A549 (cell line): ENCODE results near the gene GTF3A. TPM values are rescaled to one million over a fixed set of nuclear protein-coding genes. Genes with fewer than 3 reads are reported as not detected.
A peak's percentile ranks its signal among the peaks of the same experiment; 100 is the strongest.

ENCODE experiments used
- ATAC-seq, 2 experiments: fragments of 200-7000 bp in 1 of 2; fragments of >200 bp in 1 of 2; cut with Nextera tagmentation in 1 of 2; cut with Tn5 transposase in 1 of 2; 3 replicates each; pipeline versions ENCODE4 v1.8.0 to v1.9.1; 2018 to 2020; ENCODE audit warnings: mild to moderate bottlenecking in 1 of 2, moderate library complexity in 1 of 2
- CTCF ChIA-PET: fragments of 300-600 bp; sonication (Branson Sonifier 250); formaldehyde crosslinking; extraction: SDS; loops from one replicate; lab custom pipeline; 2021; ENCODE audit warnings: antibody characterized with exemption, inconsistent platforms; lab: Yijun Ruan, JAX
- POLR2A ChIA-PET: fragments of 350-600 bp; formaldehyde crosslinking; extraction: SDS; loops from one replicate; lab custom pipeline; 2021; ENCODE audit warnings: antibody characterized with exemption, inconsistent platforms; lab: Yijun Ruan, JAX
- DNase-seq, 2 experiments: peaks; one replicate each; pipeline versions ENCODE4 v3.0.0 to v3.0.0-alpha.2; 2011 to 2016; ENCODE audit warnings: low read depth in 1 of 2, low spot score in 1 of 2
- FAIRE-seq: peaks from 2 replicates; lab custom pipeline; 2011; peaks lifted over from hg19 to GRCh38; lab: Jason Lieb, UNC
- H3K27ac ChIP-seq, 2 experiments: fragments of >200 bp; sonication (Bioruptor Twin); formaldehyde crosslinking; 3 replicates each; pipeline ENCODE4 v1.5.1; 2016 to 2017
- H3K4me1 ChIP-seq: fragments of >200 bp; sonication (Bioruptor Twin); formaldehyde crosslinking; 3 replicates; pipeline ENCODE4 v1.6.1; 2016
- H3K4me2 ChIP-seq: fragments of >200 bp; sonication (Bioruptor Twin); formaldehyde crosslinking; 3 replicates; pipeline ENCODE4 v1.6.1; 2016
- H3K4me3 ChIP-seq: fragments of >200 bp; sonication (Bioruptor Twin); formaldehyde crosslinking; 3 replicates; pipeline ENCODE4 v1.5.1; 2016
- H3K9me3 ChIP-seq: fragments of >200 bp; sonication (Bioruptor Twin); formaldehyde crosslinking; 3 replicates; pipeline ENCODE4 v1.6.1; 2016
- CBX8 ChIP-seq: fragments of 200-600 bp; sonication (generic); IDR thresholded peaks from 2 replicates; pipeline ENCODE4 v1.6.1; 2016
- EHMT2 ChIP-seq: fragments of 200-600 bp; sonication (generic); IDR thresholded peaks from 2 replicates; pipeline ENCODE4 v1.6.1; 2016; ENCODE audit warnings: antibody characterized with exemption, low read depth, mild to moderate bottlenecking, moderate library complexity
- ESRRA ChIP-seq: fragments of 150-350 bp; IDR thresholded peaks from 2 replicates; pipeline ENCODE4 v1.6.1; 2014; ENCODE audit warnings: mild to moderate bottlenecking, low read length, borderline replicate concordance
- FOSB ChIP-seq: fragments of 250-450 bp; sonication (Bioruptor Pico); IDR thresholded peaks from 2 replicates; pipeline ENCODE4 v1.5.0; 2020; ENCODE audit warnings: mild to moderate bottlenecking, moderate library complexity
- HDAC2 ChIP-seq: fragments of 200-600 bp; sonication (generic); IDR thresholded peaks from 2 replicates; pipeline ENCODE4 v1.6.1; 2016
- HOXB5 ChIP-seq: fragments of 250-450 bp; sonication (Bioruptor Pico); IDR thresholded peaks from 2 replicates; pipeline ENCODE4 v1.5.0; 2020; ENCODE audit warnings: mild to moderate bottlenecking, moderate library complexity
- JUN ChIP-seq, 2 experiments: fragments of >200 bp; sonication (Bioruptor Twin); formaldehyde crosslinking; IDR thresholded peaks; 2 replicates in 1 of 2; 3 replicates in 1 of 2; pipeline ENCODE4 v1.6.1; 2016 to 2017
- JUNB ChIP-seq: fragments of >200 bp; sonication (Bioruptor Twin); formaldehyde crosslinking; IDR thresholded peaks from 2 replicates; pipeline ENCODE4 v1.6.1; 2016
- KDM1A ChIP-seq: fragments of 200-600 bp; sonication (generic); IDR thresholded peaks from 2 replicates; pipeline ENCODE4 v1.6.1; 2016; ENCODE audit warnings: low read depth, mild to moderate bottlenecking
- MAFK ChIP-seq: fragments of 450-650 bp; IDR thresholded peaks from 2 replicates; pipeline ENCODE4 v1.6.1; 2014; ENCODE audit not compliant: partially characterized antibody
- MYC ChIP-seq: IDR thresholded peaks from 2 replicates; pipeline ENCODE4 v1.6.1; 2012; ENCODE audit warnings: mild to moderate bottlenecking, inconsistent platforms, low read length, improper control_type of control experiment, borderline replicate concordance
- NFE2L2 ChIP-seq: fragments of 150-350 bp; conservative IDR thresholded peaks from 2 replicates; pipeline ENCODE4 v1.6.1; 2014; ENCODE audit warnings: low read length
- NR3C1 ChIP-seq: fragments of >200 bp; sonication (Bioruptor Twin); formaldehyde crosslinking; IDR thresholded peaks from 3 replicates; pipeline ENCODE4 v1.6.1; 2017
- PHF8 ChIP-seq: fragments of 200-600 bp; sonication (generic); IDR thresholded peaks from 2 replicates; pipeline ENCODE4 v1.6.1; 2016; ENCODE audit warnings: low read depth, mild to moderate bottlenecking, antibody characterized with exemption, moderate library complexity, borderline replicate concordance
- POLR2A ChIP-seq: IDR thresholded peaks from 2 replicates; pipeline ENCODE4 v1.6.1; 2012; ENCODE audit warnings: mild to moderate bottlenecking, low read length
- RAD21 ChIP-seq, 2 experiments: fragments of >200 bp in 1 of 2; sonication (Bioruptor Twin) in 1 of 2; formaldehyde crosslinking in 1 of 2; IDR thresholded peaks in 1 of 2; conservative IDR thresholded peaks in 1 of 2; 2 replicates in 1 of 2; 3 replicates in 1 of 2; pipeline ENCODE4 v1.6.1; 2012 to 2018; ENCODE audit warnings: inconsistent platforms in 1 of 2
- ZFP36 ChIP-seq: fragments of 450-650 bp; IDR thresholded peaks from 2 replicates; pipeline ENCODE4 v1.6.1; 2014; ENCODE audit warnings: borderline replicate concordance; ENCODE audit not compliant: partially characterized antibody
- ZSCAN20 ChIP-seq: fragments of 250-450 bp; sonication (Bioruptor Pico); IDR thresholded peaks from 2 replicates; pipeline ENCODE4 v1.8.0; 2022; ENCODE audit warnings: mild to moderate bottlenecking, moderate library complexity
- WGBS: methylation state at CpG from one replicate; pipeline ENCODE4 v1.1.6; 2017; ENCODE audit errors: missing lambda C conversion rate; 5-methylcytosine and 5-hydroxymethylcytosine counted together
- polyA plus RNA-seq, 4 experiments: library from polyadenylated mRNA; depleted of rRNA in 3 of 4; stranded (reverse); fragments of >200 nt; fragmentation: RNase III in 1 of 4; extraction: RNeasy Plus Mini Kit Qiagen cat#74134 plus additional on column Dnase treatment in 1 of 4; gene quantifications; 2 replicates in 3 of 4; 3 replicates in 1 of 4; pipeline ENCODE4 v1.2.3, GENCODE V29; 2011 to 2017
- TF ChIP-seq, protein P1 (sequence below): IDR thresholded peaks from 2 replicates; pipeline ENCODE4 v1.6.1; 2012
- TF ChIP-seq, protein P2 (sequence below): fragments of 250-450 bp; sonication (Bioruptor Pico); IDR thresholded peaks from 2 replicates; pipeline ENCODE4 v1.5.0; 2021; ENCODE audit warnings: mild to moderate bottlenecking, moderate library complexity, borderline replicate concordance
- TF ChIP-seq, protein P3 (sequence below): fragments of 200-600 bp; sonication (generic); IDR thresholded peaks from 2 replicates; pipeline ENCODE4 v1.6.1; 2016; ENCODE audit warnings: antibody characterized with exemption, mild to moderate bottlenecking, moderate library complexity
- TF ChIP-seq, protein P4 (sequence below): fragments of >200 bp; sonication (Bioruptor Twin); formaldehyde crosslinking; IDR thresholded peaks from 3 replicates; pipeline ENCODE4 v1.5.1; 2016

Gene GTF3A
- polyA plus RNA-seq, 2 of the 4 experiments (the other 2 are of a cell fraction): 93.1 to 132 TPM

DNA sequence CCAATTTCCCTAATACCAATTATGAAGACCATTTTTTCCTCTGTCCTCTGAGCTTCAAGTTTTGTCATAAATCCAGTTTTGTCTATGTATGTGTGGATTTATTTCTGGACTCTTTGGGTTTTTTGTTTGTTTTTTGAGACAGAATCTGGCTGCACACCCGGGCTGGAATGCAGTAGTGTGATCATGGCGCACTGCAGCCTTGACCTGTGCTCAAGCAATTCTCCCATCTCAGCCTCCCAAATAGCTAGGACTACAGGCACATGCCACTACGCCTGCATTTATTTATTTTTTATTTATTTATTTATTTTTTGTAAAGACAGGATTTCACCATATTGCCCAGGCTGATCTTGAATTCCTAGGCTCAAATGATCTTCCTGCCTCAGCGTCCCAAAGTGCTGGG lies 45.3 kb upstream of the GTF3A start:
- WGBS: 76% methylated on average over 4 of the region's 4 CpGs
- FAIRE-seq: no peak
- ATAC-seq: no peak
- Histone ChIP-seq H3K4me1 (0 out of 3 replicates have a peak, but pooled peaks cover 10% of the 10 kb centered on the region), H3K9me3 (no peaks in the 10 kb centered on the region), H3K4me3 (no peak overlapping the region), H3K4me2 (no peak overlapping the region), H3K27ac (no peak overlapping the region)
- TF ChIP-seq FOSB (CRISPR knock-in tag): no peak
- TF ChIP-seq CBX8: no peak
- no peak for TF ChIP-seq PHF8
- TF ChIP-seq MYC: no peak
- no peak for TF ChIP-seq HDAC2
- no peak for TF ChIP-seq RAD21 (conservative IDR thresholded peaks at IDR 0.05 in 1 of 2, IDR thresholded peaks at IDR 0.05 in 1 of 2)
- TF ChIP-seq JUN (IDR thresholded peaks at IDR 0.05): no peak
- TF ChIP-seq KDM1A: no peak
- TF ChIP-seq, protein P1, sequence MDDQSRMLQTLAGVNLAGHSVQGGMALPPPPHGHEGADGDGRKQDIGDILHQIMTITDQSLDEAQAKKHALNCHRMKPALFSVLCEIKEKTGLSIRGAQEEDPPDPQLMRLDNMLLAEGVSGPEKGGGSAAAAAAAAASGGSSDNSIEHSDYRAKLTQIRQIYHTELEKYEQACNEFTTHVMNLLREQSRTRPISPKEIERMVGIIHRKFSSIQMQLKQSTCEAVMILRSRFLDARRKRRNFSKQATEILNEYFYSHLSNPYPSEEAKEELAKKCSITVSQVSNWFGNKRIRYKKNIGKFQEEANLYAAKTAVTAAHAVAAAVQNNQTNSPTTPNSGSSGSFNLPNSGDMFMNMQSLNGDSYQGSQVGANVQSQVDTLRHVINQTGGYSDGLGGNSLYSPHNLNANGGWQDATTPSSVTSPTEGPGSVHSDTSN: no peak
- no peak for TF ChIP-seq ESRRA
- TF ChIP-seq JUNB: no peak
- no peak for TF ChIP-seq NR3C1
- TF ChIP-seq, protein P2, sequence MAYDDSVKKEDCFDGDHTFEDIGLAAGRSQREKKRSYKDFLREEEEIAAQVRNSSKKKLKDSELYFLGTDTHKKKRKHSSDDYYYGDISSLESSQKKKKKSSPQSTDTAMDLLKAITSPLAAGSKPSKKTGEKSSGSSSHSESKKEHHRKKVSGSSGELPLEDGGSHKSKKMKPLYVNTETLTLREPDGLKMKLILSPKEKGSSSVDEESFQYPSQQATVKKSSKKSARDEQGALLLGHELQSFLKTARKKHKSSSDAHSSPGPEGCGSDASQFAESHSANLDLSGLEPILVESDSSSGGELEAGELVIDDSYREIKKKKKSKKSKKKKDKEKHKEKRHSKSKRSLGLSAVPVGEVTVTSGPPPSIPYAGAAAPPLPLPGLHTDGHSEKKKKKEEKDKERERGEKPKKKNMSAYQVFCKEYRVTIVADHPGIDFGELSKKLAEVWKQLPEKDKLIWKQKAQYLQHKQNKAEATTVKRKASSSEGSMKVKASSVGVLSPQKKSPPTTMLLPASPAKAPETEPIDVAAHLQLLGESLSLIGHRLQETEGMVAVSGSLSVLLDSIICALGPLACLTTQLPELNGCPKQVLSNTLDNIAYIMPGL (CRISPR knock-in tag): no peak
- no peak for TF ChIP-seq ZFP36
- no peak for TF ChIP-seq POLR2A
- no peak for TF ChIP-seq ZSCAN20
- no peak for TF ChIP-seq EHMT2
- no peak for TF ChIP-seq NFE2L2
- no peak for TF ChIP-seq HOXB5
- TF ChIP-seq, protein P3, sequence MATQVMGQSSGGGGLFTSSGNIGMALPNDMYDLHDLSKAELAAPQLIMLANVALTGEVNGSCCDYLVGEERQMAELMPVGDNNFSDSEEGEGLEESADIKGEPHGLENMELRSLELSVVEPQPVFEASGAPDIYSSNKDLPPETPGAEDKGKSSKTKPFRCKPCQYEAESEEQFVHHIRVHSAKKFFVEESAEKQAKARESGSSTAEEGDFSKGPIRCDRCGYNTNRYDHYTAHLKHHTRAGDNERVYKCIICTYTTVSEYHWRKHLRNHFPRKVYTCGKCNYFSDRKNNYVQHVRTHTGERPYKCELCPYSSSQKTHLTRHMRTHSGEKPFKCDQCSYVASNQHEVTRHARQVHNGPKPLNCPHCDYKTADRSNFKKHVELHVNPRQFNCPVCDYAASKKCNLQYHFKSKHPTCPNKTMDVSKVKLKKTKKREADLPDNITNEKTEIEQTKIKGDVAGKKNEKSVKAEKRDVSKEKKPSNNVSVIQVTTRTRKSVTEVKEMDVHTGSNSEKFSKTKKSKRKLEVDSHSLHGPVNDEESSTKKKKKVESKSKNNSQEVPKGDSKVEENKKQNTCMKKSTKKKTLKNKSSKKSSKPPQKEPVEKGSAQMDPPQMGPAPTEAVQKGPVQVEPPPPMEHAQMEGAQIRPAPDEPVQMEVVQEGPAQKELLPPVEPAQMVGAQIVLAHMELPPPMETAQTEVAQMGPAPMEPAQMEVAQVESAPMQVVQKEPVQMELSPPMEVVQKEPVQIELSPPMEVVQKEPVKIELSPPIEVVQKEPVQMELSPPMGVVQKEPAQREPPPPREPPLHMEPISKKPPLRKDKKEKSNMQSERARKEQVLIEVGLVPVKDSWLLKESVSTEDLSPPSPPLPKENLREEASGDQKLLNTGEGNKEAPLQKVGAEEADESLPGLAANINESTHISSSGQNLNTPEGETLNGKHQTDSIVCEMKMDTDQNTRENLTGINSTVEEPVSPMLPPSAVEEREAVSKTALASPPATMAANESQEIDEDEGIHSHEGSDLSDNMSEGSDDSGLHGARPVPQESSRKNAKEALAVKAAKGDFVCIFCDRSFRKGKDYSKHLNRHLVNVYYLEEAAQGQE: no peak
- no peak for DNase-seq
- ChIA-PET CTCF (interaction anchor here (1.1 to 8.4 kb wide), 5 partner anchors 17 to 589 kb away, joined by 3 to 96 read pairs (median 4); no protein-coding TSS in a partner anchor), POLR2A (no interaction called here)

DNA sequence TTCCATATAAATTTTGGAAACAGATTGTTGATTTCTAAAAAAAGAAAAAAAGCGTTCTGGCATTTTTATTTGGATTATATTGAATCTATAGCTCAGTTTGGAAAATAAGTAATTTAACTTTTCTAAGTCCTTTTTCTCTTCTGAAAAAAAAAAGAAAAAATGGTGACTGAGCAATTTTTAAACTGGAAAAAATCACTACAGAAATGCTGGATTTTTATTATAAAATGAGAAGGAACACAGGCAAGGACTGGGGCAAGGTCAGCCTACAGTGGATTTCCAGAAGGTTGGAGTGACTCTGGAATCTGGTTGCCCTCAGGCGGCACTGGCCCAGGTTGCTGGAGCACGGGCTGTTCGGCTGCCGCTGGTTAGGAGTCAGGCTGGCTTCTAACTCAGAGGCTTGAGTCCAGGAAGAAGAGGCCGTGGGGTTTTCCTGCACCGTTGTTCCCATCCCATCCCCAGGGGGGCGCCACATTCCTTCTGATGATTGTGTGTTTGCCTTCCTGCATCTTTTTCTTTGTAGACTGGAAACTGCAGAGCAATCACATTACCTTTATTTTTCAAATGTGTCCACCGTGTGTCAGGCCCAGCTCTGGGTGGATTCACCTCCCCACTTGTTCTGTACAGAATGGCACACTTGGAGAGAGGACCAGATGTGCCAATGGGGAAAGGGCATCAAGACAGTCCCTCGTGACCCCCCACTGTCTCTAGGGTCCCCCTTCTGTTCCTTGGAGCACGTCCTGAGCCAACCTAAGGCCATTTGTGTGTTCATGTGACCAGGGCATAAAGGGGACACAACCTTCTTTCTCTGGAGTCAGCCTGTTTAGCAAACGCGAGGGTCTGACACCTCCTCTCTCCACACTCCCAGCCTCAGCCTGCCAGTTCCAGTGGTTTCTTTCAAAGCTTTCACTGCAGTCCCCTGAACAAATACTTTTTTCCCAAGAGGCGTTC lies 44.5 kb upstream of the GTF3A start:
- 43% methylated on average over 13 of the region's 14 CpGs for WGBS
- Histone ChIP-seq H3K27ac (peak overlapping the region; percentile 3 to 63; a peak in 1 of 6 replicates), H3K4me3 (no peak overlapping the region), H3K4me2 (peak overlapping the region; percentile 40; the same call in 2 of the 3 replicates), H3K4me1 (0 out of 3 replicates have a peak, but pooled peaks cover 8% of the 10 kb centered on the region), H3K9me3 (no peaks in the 10 kb centered on the region)
- ChIA-PET CTCF (interaction anchor here (0.6 to 2.6 kb wide), 7 partner anchors 395 to 588 kb away, joined by 3 to 11 read pairs (median 3); no protein-coding TSS in a partner anchor), POLR2A (no interaction called here)
- TF ChIP-seq, protein P4, sequence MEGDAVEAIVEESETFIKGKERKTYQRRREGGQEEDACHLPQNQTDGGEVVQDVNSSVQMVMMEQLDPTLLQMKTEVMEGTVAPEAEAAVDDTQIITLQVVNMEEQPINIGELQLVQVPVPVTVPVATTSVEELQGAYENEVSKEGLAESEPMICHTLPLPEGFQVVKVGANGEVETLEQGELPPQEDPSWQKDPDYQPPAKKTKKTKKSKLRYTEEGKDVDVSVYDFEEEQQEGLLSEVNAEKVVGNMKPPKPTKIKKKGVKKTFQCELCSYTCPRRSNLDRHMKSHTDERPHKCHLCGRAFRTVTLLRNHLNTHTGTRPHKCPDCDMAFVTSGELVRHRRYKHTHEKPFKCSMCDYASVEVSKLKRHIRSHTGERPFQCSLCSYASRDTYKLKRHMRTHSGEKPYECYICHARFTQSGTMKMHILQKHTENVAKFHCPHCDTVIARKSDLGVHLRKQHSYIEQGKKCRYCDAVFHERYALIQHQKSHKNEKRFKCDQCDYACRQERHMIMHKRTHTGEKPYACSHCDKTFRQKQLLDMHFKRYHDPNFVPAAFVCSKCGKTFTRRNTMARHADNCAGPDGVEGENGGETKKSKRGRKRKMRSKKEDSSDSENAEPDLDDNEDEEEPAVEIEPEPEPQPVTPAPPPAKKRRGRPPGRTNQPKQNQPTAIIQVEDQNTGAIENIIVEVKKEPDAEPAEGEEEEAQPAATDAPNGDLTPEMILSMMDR: peak; percentile 42
- TF ChIP-seq MAFK: peak; percentile 32
- TF ChIP-seq ESRRA: no peak
- peak; percentile 36 to 58; a peak in 3 of 5 replicates for TF ChIP-seq RAD21 (conservative IDR thresholded peaks at IDR 0.05 in 1 of 2, IDR thresholded peaks at IDR 0.05 in 1 of 2)
- ATAC-seq (peak; percentile 25 to 62; a peak in 3 of 6 replicates), DNase-seq (peak; percentile 35 to 67), FAIRE-seq (no peak)
